T-helper 1 cell treated with Interleukin-12 subunit alpha and Interleukin-12 subunit beta and Interleukin-4 antibody, amounts not matched to agents 30 μg/mL and 1 μg/mL, for 36 hours (primary cell): ENCODE measurements around the gene HES4.

Experiments used
- H3K27ac Mint-ChIP-seq: one replicate; pipeline ENCODE4 v1.8.0; 2021; ENCODE audit warnings: mild to moderate bottlenecking, mixed read lengths
- H3K27me3 Mint-ChIP-seq: one replicate; pipeline ENCODE4 v1.8.0; 2021; ENCODE audit warnings: low read depth, mixed read lengths
- H3K36me3 Mint-ChIP-seq: one replicate; pipeline ENCODE4 v1.8.0; 2021; ENCODE audit warnings: low read depth, mixed read lengths
- H3K4me1 Mint-ChIP-seq: one replicate; pipeline ENCODE4 v1.8.0; 2021; ENCODE audit warnings: low read depth, mixed read lengths
- H3K4me3 Mint-ChIP-seq: one replicate; pipeline ENCODE4 v1.8.0; 2021; ENCODE audit warnings: mild to moderate bottlenecking, moderate library complexity, mixed read lengths
- H3K9me3 Mint-ChIP-seq: one replicate; pipeline ENCODE4 v1.8.0; 2021; ENCODE audit warnings: mixed read lengths

Gene HES4

DNA sequence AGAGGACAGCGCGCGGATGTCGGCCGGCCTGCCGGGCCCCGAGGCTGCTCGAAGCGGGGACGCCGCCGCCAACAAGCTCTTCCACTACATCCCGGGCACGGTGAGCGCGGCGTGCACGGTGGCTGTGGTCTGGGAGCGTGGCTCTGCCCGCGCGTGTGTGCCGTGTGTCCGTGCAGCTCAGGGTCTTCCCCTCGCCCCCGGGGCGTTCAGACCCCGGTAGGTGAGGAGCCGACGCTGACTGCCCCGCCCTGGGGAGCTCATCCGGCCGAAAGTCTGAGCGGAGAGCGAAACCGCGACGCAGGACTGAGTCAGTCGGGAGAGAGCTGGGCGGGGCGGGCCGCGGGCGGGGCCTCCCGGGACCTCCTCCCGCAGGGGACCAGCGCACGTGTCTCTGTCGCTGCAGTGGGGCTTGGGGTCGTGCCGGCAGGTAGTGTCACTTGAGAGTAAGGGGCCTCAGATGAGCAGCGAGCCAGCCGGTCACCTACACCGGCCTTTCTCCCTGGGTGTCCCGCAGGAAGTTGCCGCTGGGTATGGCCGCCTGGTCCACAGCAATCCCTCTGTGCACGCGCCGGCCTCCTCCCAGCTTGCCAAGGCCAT is 33.1 kb downstream of the HES4 start:
- Mint-ChIP-seq H3K9me3 (no peaks in the 10 kb centered on the region), H3K4me1 (peaks cover 3% of the 10 kb centered on the region), H3K27me3 (peaks cover 10% of the 10 kb centered on the region), H3K27ac (peak overlapping the region; percentile 69), H3K4me3 (peak overlapping the region; percentile 80), H3K36me3 (peaks cover 2% of the 10 kb centered on the region)

DNA sequence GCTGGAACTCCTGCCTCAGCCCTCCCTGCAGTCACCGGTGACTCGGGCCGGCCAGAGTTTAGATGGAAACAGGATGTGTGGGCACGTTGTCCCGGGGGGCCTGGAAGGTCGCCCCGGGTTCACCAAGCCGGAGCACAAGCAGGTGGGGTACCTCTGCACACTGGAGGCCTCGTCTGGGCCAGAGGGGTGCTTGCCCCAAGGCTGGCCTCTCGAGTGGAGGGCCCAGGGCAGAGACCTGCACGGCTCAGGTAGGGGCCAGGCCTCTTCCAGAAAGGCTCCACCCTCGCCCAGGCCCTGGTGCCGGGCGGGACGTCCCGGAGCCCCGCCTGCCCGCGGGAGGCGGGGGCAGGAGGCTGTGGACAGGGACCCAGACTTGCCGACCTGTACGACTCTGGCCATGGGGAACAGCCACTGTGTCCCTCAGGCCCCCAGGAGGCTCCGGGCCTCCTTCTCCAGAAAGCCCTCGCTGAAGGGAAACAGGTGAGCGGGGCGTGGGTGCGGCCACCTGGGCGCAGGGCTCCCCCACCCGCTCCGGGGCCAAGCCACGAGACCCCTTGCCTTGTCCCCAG is 33.7 kb downstream of the HES4 start, which contains the start of gene PLEKHN1:
TSS of gene PLEKHN1 (plus strand) at position 348 of the 569 bp plus-strand sequence. CDS start at position 398, 50 bp downstream.
- H3K4me3 Mint-ChIP-seq, result peak within 1 kb of the TSS; percentile 80
- peaks cover 10% of the 10 kb centered on the region for H3K27me3 Mint-ChIP-seq
- H3K36me3 Mint-ChIP-seq, result peaks cover 2% of the 10 kb centered on the region
- no peaks in the 10 kb centered on the region for H3K9me3 Mint-ChIP-seq
- peak within 1 kb of the TSS; percentile 69 for H3K27ac Mint-ChIP-seq
- peaks cover 3% of the 10 kb centered on the region for H3K4me1 Mint-ChIP-seq

DNA sequence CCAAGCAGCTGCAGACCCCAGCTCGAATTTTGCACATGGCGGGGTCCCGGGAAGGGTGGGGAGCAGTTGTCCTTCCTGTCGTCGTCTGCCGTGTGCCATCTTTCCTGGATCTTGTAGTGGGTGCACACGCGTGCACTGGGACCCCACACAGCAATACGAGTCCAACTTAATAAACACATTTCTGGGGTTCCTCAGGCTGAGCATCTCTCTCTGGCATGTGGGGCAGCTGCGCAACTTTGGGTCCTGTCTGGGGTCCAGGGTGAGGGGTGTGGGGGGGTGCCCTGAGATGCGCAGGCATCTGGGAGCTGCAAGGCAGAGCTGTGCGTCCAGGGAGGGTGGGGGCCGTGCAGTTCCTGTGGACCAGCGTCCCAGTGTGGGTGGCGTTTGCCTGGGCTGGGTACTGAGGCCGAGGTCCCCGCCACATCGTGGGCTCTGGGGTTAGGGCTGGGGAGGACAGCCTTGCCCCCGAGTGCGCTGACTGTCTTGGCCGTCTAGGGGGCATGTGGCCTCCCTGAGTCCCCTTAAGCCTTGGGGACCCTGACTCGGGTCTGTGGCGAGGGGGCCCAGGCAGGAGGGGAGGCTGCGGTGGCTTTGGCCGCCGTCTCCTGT is 34.3 kb downstream of the HES4 start:
- Mint-ChIP-seq H3K4me3 (peak overlapping the region; percentile 31), H3K27ac (no peak overlapping the region), H3K9me3 (no peaks in the 10 kb centered on the region), H3K36me3 (peaks cover 2% of the 10 kb centered on the region), H3K4me1 (peaks cover 3% of the 10 kb centered on the region), H3K27me3 (peaks cover 10% of the 10 kb centered on the region)

DNA sequence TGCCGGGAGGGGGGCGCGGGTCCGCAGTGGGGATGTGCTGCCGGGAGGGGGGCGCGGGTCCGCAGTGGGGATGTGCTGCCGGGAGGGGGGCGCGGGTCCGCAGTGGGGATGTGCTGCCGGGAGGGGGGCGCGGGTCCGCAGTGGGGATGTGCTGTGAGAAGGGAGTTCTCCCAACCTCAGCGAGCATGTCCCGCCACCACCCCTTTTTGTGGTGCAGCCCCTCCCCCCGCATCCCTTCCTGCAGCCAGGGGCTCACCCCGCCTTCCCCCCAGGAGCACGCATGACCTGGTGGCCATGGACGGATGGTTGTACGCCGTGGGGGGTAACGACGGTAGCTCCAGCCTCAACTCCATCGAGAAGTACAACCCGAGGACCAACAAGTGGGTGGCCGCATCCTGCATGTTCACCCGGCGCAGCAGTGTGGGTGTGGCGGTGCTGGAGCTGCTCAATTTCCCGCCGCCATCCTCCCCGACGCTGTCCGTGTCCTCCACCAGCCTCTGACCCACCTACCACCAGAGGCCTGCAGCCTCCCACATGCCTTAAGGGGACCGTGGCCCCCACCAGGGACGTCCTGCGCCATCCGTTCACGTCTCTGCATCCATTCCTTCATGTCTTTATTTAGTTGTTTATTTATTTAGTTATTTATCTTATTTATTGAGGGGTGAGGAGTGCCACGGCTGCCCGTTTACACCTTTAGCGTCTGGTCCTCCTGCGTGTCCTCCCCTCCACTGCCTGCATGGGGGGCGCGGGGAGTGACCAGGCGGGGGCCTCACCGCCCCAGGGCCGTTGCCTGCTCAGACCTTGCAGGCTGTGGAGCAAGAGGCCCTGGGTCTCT is 35.0 kb downstream of the HES4 start:
- H3K4me1 Mint-ChIP-seq, result peaks cover 3% of the 10 kb centered on the region
- no peaks in the 10 kb centered on the region for H3K9me3 Mint-ChIP-seq
- H3K36me3 Mint-ChIP-seq, result peaks cover 2% of the 10 kb centered on the region
- H3K4me3 Mint-ChIP-seq, result no peak overlapping the region
- H3K27me3 Mint-ChIP-seq, result peaks cover 10% of the 10 kb centered on the region
- no peak overlapping the region for H3K27ac Mint-ChIP-seq

DNA sequence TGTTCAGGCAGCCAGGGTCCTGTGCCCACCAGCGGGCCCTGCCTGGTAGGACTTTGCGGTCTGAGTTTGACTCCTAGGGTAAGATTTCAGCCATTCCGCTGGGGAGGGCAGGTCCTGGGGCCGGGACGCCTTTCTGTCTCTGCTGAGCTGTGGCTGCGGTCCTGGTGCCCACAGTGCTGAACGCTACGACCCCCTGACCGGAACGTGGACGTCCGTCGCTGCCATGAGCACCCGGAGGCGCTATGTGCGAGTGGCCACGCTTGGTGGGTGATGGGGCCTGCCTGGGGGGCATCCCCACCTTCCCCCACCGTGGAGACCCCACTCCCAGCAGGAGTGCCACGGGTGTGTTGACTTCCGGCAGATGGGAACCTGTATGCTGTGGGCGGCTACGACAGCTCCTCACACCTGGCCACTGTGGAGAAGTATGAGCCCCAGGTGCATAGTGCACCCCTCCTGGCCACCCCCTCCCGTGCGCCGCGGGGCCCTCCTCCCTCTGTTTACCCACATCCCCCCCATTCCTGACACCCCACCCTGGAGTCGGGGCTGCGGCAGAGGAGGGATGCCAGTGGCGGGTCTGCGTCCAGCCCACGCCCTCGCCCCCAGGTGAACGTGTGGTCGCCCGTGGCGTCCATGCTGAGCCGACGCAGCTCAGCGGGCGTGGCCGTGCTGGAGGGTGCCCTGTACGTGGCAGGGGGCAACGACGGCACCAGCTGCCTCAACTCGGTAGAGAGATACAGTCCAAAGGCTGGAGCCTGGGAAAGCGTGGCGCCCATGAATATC is 36.0 kb downstream of the HES4 start:
- H3K36me3 Mint-ChIP-seq, result peaks cover 2% of the 10 kb centered on the region

DNA sequence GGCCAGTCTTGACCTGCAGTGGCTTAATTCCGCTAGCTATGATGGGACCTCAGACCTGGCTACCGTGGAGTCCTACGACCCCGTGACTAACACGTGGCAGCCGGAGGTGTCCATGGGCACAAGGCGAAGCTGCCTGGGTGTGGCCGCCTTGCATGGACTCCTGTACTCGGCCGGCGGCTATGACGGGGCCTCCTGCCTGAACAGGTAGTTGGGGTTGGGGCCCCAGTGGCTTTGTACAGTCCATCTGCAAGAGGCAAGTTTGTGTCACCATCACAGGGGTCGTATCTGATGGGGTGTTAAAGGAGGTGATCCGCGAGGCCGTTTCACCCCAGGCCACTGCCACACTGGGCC is 36.6 kb downstream of the HES4 start:
- peaks cover under 1% of the 10 kb centered on the region for H3K27me3 Mint-ChIP-seq
- peaks cover 2% of the 10 kb centered on the region for H3K36me3 Mint-ChIP-seq
- H3K4me1 Mint-ChIP-seq, result peaks cover 5% of the 10 kb centered on the region
- no peak overlapping the region for H3K27ac Mint-ChIP-seq
- H3K4me3 Mint-ChIP-seq, result peak overlapping the region; percentile 10
- no peaks in the 10 kb centered on the region for H3K9me3 Mint-ChIP-seq

More for the DNA sequence above, 36.0 kb downstream of the HES4 start:
- Mint-ChIP-seq H3K9me3 (no peaks in the 10 kb centered on the region), H3K4me3 (no peak overlapping the region), H3K27me3 (peaks cover 4% of the 10 kb centered on the region), H3K27ac (no peak overlapping the region), H3K4me1 (peaks cover 3% of the 10 kb centered on the region)

DNA sequence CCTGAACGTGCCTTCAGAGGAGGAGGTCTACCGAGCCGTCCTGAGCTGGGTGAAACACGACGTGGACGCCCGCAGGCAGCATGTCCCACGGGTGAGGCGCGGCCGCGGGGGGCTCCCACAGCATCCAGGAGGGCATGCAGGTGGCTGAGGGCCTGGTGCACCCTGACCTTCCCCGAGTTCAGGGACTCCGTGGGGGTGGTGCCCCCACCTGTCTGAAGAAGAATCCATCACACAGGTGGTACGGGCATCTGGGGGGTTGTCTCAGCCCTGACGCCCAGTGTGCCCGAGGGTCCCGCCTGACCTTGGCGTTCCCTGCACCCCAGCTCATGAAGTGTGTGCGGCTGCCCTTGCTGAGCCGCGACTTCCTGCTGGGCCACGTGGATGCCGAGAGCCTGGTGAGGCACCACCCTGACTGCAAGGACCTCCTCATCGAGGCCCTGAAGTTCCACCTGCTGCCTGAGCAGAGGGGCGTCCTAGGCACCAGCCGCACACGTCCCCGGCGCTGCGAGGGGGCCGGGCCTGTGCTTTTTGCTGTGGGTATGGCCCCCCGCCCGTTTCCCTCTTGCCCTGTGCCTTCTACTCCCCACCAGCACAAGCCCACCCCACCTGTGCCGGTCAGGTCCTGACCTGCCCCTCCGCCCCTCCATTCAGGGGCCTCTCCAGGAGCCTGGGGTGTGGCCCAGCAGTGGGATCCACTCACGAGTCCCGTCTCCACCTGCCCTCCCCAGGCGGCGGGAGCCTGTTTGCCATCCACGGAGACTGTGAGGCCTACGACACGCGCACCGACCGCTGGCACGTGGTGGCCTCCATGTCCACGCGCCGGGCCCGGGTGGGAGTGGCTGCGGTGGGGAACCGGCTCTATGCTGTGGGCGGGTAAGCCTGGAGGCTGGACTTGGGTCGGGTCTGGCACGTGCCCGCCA is 37.3 kb downstream of the HES4 start:
- peaks cover 8% of the 10 kb centered on the region for H3K4me1 Mint-ChIP-seq
- peak overlapping the region; percentile 71 for H3K4me3 Mint-ChIP-seq
- peaks cover 2% of the 10 kb centered on the region for H3K36me3 Mint-ChIP-seq
- H3K9me3 Mint-ChIP-seq, result no peaks in the 10 kb centered on the region
- H3K27me3 Mint-ChIP-seq, result no peaks in the 10 kb centered on the region
- H3K27ac Mint-ChIP-seq, result no peak overlapping the region

DNA sequence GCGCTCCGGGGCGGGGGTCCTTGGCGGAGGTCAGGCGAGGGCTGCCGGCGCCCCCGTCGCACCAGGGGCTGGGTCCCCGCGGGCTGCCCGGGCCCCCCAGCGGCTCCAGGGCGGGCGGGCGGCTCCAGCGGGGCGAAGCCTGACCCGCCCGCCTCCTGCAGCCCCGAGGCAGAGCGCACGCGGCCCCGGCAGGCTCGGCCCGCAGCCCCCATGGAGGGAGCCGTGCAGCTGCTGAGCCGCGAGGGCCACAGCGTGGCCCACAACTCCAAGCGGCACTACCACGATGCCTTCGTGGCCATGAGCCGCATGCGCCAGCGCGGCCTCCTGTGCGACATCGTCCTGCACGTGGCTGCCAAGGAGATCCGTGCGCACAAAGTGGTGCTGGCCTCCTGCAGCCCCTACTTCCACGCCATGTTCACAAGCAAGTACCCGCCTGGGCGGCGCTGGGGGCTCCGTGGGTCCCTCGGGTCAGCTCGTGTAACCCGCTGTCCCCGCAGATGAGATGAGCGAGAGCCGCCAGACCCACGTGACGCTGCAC is 38.7 kb downstream of the HES4 start:
- Mint-ChIP-seq H3K27ac (no peak overlapping the region), H3K4me3 (peak overlapping the region; percentile 63), H3K36me3 (peaks cover 2% of the 10 kb centered on the region), H3K27me3 (no peaks in the 10 kb centered on the region), H3K9me3 (no peaks in the 10 kb centered on the region), H3K4me1 (peaks cover 12% of the 10 kb centered on the region)

DNA sequence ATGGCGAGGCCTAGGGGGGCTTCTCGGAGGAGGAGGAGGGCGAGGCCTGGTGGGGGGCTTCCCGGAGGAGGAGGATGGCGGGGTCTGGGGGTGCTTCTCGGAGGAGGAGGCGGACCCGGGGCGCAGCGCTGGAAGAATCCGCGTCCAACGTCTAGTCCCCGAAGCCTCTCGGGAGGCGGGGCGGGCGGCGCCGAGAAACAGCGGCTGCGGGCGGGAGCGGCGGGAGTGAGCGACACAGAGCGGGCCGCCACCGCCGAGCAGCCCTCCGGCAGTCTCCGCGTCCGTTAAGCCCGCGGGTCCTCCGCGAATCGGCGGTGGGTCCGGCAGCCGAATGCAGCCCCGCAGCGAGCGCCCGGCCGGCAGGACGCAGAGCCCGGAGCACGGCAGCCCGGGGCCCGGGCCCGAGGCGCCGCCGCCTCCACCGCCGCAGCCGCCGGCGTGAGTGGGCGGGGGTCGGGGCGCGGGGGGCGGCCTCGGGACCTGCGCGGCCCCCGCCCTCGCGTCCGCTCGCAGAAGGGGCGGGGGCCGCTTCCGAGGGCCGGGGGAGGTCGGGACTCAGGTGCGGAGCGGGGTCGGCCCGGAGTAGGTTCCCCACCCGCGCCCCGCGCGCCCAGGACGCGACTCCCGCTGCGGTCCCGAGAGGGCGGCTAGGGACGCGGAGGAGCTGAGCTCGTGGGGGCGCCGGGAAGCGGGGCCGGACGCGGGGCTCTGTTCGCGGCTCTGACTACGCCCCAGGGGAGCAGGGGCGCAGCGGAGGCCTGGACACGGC is 39.4 kb downstream of the HES4 start, which contains the start of gene KLHL17:
TSS of gene KLHL17 (plus strand) at position 222 of the 769 bp plus-strand sequence. CDS start at position 332, 110 bp downstream.
- peaks cover 2% of the 10 kb centered on the region for H3K36me3 Mint-ChIP-seq
- peak within 1 kb of the TSS; percentile 69 for H3K27ac Mint-ChIP-seq
- H3K27me3 Mint-ChIP-seq, result no peaks in the 10 kb centered on the region
- H3K4me3 Mint-ChIP-seq, result peak within 1 kb of the TSS; percentile 66
- H3K4me1 Mint-ChIP-seq, result peaks cover 12% of the 10 kb centered on the region
- no peaks in the 10 kb centered on the region for H3K9me3 Mint-ChIP-seq

DNA sequence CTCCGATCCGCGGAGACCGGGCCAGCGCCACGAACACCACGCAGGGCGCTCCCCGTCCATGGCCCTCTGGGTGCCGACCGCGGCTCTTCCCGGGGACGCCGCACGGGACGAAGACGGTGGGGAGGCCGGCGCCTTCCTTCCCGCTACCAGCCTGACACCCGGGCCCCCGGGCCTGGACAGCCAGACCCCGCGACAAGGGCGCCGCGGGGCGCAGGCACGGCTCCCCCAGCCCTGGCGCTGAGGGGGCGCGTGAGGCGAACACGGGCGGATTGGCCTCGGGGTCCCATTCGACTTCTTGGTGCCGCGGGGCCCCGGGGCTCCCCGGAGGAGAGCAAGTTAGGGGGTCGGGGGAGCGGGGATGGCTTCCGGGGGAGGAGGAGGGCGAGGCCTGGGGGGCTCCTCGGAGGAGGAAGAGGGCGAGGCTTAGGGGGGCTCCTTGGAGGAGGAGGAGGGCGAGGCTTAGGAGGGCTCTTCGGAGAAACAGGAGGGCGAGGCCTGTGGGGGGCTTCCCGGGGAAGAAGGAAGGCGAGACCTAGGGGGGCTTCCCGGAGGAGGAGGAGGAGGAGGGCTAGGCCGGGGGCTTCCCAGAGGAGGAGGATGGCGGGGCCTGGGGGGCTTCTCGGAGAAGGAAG is 40.0 kb downstream of the HES4 start:
- Mint-ChIP-seq H3K36me3 (peaks cover 3% of the 10 kb centered on the region), H3K4me3 (peak overlapping the region; percentile 66), H3K27me3 (no peaks in the 10 kb centered on the region), H3K27ac (no peak overlapping the region), H3K4me1 (peaks cover 12% of the 10 kb centered on the region), H3K9me3 (no peaks in the 10 kb centered on the region)

DNA sequence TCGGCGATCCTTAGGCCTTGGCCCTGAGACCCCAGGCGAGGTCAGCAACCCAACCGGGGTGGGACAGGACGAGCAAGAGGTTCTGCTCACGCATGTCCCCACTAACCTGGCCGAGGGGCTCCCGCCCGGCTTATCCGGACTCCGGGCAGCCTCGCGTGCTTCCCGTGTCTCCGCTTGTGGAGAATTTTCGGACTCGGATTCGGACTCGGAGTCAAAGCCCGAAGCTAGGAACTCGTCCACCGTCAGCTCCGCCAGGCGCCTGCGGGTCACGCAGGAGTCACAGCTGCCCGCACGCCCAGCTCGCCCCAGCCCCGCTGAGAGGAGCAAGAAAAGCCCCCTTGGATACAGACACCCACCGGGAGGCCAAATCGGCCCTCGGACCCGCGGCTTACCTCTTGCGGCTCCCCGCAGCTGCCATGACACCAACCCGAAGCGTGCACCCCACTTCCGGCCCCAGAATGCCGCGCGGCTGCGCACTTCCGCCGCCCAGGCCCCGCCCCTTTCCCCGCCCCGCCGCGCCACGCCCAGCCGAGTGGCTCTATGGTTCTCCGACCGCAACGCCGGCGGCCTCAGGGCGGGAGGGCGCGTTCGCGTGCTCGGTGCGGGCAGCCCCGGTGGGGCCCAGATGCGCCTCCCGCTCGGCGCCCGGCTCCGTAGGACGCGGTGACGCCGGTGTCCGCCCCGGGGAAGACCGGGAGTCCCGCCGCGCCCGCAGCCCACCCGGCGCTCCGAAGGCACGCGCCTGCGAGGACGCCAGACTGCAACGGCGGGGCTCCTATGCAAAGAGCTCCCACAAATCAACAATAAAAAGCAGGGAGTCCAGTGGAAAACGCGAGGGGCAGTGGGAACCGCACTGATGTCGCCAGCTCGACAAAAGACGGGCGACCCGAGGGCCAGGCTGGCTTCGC is 40.8 kb downstream of the HES4 start, which contains the start of gene NOC2L:
TSS of gene NOC2L (minus strand) at position 434 of the 908 bp plus-strand sequence. CDS start at position 418, 16 bp downstream.
- Mint-ChIP-seq H3K9me3 (no peaks in the 10 kb centered on the region), H3K27me3 (no peaks in the 10 kb centered on the region), H3K36me3 (peaks cover 9% of the 10 kb centered on the region), H3K4me1 (peaks cover 12% of the 10 kb centered on the region), H3K4me3 (peak within 1 kb of the TSS; percentile 99), H3K27ac (peak within 1 kb of the TSS; percentile 87)
